Keratinocyte (primary cell): ENCODE data around the gene RPS16.

ENCODE experiments used
- EZH2 ChIP-seq: IDR thresholded peaks from one replicate; pipeline ENCODE4 v1.6.1; 2012; ENCODE audit warnings: inconsistent platforms, mild to moderate bottlenecking, low read length, moderate library complexity
- TF ChIP-seq, protein P1 (sequence below), 3 experiments: IDR thresholded peaks in 1 of 3; conservative IDR thresholded peaks in 1 of 3; optimal IDR thresholded peaks in 1 of 3; 2 replicates in 2 of 3; 3 replicates in 1 of 3; pipeline versions ENCODE3 to v1.5.1; 2011; ENCODE audit warnings: low read length in 3 of 3, mild to moderate bottlenecking in 3 of 3, moderate library complexity in 2 of 3, control low read depth in 1 of 3, inconsistent platforms in 1 of 3; ENCODE audit not compliant: insufficient read depth in 2 of 3; ENCODE audit errors: extremely low read depth in 1 of 3

DNA sequence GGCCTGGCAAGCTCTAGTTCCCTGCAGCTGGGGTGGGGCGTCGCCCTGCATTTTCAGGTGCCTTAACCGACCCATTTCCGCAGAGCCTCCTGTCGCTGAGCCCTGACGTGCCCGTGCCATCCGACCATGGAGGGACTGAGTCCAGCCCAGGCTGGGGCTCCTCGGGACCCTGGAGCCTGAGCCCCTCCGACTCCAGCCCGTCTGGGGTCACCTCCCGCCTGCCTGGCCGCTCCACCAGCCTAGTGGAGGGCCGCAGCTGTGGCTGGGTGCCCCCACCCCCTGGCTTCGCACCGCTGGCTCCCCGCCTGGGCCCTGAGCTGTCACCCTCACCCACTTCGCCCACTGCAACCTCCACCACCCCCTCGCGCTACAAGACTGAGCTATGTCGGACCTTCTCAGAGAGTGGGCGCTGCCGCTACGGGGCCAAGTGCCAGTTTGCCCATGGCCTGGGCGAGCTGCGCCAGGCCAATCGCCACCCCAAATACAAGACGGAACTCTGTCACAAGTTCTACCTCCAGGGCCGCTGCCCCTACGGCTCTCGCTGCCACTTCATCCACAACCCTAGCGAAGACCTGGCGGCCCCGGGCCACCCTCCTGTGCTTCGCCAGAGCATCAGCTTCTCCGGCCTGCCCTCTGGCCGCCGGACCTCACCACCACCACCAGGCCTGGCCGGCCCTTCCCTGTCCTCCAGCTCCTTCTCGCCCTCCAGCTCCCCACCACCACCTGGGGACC, 27.9 kb downstream of the RPS16 start:
- TF ChIP-seq, protein P1, sequence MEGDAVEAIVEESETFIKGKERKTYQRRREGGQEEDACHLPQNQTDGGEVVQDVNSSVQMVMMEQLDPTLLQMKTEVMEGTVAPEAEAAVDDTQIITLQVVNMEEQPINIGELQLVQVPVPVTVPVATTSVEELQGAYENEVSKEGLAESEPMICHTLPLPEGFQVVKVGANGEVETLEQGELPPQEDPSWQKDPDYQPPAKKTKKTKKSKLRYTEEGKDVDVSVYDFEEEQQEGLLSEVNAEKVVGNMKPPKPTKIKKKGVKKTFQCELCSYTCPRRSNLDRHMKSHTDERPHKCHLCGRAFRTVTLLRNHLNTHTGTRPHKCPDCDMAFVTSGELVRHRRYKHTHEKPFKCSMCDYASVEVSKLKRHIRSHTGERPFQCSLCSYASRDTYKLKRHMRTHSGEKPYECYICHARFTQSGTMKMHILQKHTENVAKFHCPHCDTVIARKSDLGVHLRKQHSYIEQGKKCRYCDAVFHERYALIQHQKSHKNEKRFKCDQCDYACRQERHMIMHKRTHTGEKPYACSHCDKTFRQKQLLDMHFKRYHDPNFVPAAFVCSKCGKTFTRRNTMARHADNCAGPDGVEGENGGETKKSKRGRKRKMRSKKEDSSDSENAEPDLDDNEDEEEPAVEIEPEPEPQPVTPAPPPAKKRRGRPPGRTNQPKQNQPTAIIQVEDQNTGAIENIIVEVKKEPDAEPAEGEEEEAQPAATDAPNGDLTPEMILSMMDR (optimal IDR thresholded peaks at IDR 0.05 in 1 of 3, IDR thresholded peaks at IDR 0.05 in 1 of 3, conservative IDR thresholded peaks at IDR 0.05 in 1 of 3; ENCODE audit: extremely low read depth in 1 of 3, insufficient read depth in 2 of 3, low read length in 3 of 3): no peak
- no peak for TF ChIP-seq EZH2
